Measurements from ENCODE around the gene WIZ. TPM values are rescaled to one million over a fixed set of nuclear protein-coding genes. Genes with fewer than 3 reads are reported as not detected.
"Not testable (repeated sequence)": the region's sequence is repeated elsewhere in the genome, so short reads cannot be mapped to it uniquely, and the experiment has no call there.

WIZ gene
- total and polyA plus RNA-seq, 7 donors, result 7.8 to 49.6 (median 18.3) TPM

DNA sequence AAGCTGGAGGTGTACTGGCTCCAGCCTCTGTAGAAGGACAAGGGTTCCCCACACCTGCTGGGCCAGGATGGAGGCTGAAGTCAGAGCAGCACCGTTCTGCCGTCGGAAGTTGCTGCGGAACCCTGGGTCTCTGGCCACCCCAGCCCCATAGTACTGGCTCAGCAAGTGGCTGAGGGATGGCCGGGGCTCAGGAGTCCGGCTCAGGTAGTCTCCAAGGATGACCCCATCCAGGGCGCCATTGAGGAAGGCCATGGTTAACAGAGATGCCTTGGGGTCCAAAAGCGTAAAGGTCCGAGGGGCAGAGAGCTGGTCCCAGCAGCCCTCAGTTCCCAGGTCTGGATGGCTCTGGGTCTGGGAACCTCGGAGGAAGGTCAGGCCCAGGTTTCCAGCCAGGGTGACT lies 25.9 kb upstream of the WIZ start:
- no peaks in the 10 kb centered on the region for H3K36me3 ChIP-seq
- no peak for DNase-seq
- no peaks in the 10 kb centered on the region for H3K4me1 ChIP-seq
- peaks cover 0 to 16% (median 12%) of the 10 kb centered on the region in 3 donors for H3K27me3 ChIP-seq
- WGBS, 2 donors, result 94 to 95% methylated on average over 10 of the region's 10 CpGs
- H3K4me3 ChIP-seq, result no peak overlapping the region
- peaks cover 0 to 2% (median 0%) of the 10 kb centered on the region in 4 donors for H3K9me3 ChIP-seq
- TF ChIP-seq, protein P1, sequence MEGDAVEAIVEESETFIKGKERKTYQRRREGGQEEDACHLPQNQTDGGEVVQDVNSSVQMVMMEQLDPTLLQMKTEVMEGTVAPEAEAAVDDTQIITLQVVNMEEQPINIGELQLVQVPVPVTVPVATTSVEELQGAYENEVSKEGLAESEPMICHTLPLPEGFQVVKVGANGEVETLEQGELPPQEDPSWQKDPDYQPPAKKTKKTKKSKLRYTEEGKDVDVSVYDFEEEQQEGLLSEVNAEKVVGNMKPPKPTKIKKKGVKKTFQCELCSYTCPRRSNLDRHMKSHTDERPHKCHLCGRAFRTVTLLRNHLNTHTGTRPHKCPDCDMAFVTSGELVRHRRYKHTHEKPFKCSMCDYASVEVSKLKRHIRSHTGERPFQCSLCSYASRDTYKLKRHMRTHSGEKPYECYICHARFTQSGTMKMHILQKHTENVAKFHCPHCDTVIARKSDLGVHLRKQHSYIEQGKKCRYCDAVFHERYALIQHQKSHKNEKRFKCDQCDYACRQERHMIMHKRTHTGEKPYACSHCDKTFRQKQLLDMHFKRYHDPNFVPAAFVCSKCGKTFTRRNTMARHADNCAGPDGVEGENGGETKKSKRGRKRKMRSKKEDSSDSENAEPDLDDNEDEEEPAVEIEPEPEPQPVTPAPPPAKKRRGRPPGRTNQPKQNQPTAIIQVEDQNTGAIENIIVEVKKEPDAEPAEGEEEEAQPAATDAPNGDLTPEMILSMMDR (IDR thresholded peaks at IDR 0.05), result no peak
- TF ChIP-seq POLR2AphosphoS5 (IDR thresholded peaks at IDR 0.05) (no peak), EP300 (IDR thresholded peaks at IDR 0.05) (no peak)
- H3K27ac ChIP-seq, result no peak overlapping the region
- intact Hi-C loops (cut with DNase I), result no loop called here

DNA sequence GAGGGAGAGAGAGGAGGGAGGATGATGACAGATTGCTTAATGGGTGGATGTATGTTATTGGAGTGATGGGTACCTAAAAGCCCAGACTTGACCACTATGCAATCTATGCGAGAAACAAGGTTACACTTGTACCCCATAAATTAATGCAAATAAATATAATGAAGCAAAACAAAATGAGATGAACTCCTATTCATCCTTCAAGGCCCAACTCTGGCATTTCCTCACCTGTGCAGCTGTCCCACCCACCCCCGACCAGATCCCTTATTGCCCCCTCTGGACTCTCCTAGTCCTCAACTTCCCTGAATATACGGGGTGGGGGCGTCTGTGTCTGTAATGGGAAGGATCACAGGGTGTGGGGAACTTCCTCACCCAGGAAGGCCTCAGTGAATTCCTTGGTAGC lies 25.4 kb upstream of the WIZ start:
- no peak overlapping the region for H3K4me3 ChIP-seq
- intact Hi-C loops (cut with DNase I), result no loop called here
- DNase-seq, result no peak
- no peaks in the 10 kb centered on the region for H3K36me3 ChIP-seq
- peaks cover 0 to 2% (median 0%) of the 10 kb centered on the region in 4 donors for H3K9me3 ChIP-seq
- no peak overlapping the region for H3K27ac ChIP-seq
- WGBS, 2 donors, result 84 to 86% methylated on average over 4 of the region's 4 CpGs
- H3K4me1 ChIP-seq, result no peaks in the 10 kb centered on the region
- H3K27me3 ChIP-seq, result peaks cover 0 to 20% (median 15%) of the 10 kb centered on the region in 3 donors
- TF ChIP-seq POLR2AphosphoS5 (IDR thresholded peaks at IDR 0.05), result no peak
- no peak for TF ChIP-seq EP300 (IDR thresholded peaks at IDR 0.05)
- TF ChIP-seq, protein P1 (IDR thresholded peaks at IDR 0.05), result no peak
- TF ChIP-seq POLR2A (IDR thresholded peaks at IDR 0.05), result no peak

DNA sequence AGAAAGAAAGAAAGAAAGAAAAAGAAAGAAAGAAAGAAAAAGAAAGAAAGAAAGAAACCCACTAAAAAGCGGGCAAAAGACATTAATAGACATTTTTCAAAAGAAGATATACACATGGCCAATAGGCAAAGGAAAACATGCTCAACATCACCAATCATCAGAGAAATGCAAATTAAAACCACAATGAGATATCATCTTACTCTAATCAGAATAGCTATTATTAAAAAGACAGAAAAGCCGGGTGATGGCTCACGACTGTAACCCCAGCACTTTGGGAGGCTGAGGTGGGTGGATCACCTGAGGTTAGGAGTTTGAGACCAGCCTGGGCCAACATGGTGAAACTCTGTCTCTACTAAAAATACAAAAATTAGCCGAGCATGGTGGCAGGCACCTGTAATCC lies 24.1 kb upstream of the WIZ start:
- H3K27ac ChIP-seq; H3K9me3 ChIP-seq; intact Hi-C loops (cut with DNase I); H3K4me3 ChIP-seq; H3K36me3 ChIP-seq; DNase-seq: not testable (repeated sequence)
- H3K27me3 ChIP-seq, result peaks cover 11 to 34% (median 27%) of the 10 kb centered on the region in 3 donors
- 74 to 79% methylated on average over 4 of the region's 4 CpGs for WGBS, 2 donors
- H3K4me1 ChIP-seq, result peaks cover 0 to 10% (median 7%) of the 10 kb centered on the region in 4 donors

DNA sequence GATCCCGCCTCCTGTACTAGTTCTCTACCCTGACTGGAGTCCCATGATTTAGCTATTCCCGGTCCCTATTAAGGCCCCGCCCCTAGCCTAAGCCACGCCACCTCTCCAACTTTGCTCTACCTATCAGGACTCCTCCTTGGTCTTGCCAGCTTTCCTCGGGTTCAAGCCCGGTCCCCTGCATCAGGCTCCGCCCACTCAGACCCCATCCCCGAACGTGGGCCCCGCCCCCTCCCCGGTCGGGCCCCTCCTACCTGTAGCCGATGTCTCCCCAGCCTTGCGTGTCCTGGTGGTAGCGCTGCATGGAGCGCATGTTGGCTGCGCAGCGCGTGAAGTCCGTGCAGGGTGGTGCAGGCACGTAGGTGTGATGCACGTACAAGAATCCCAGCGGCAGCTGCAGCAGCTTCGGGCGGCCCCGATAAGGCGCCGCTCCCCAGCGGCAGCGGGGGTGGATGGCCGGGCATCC lies 21.9 kb upstream of the WIZ start:
- Histone ChIP-seq H3K9me3 (peaks cover 0 to 2% (median 0%) of the 10 kb centered on the region in 4 donors), H3K27me3 (peaks cover 11 to 54% (median 35%) of the 10 kb centered on the region in 3 donors), H3K4me3 (no peak overlapping the region), H3K27ac (no peak overlapping the region), H3K4me1 (peaks cover 0 to 10% (median 7%) of the 10 kb centered on the region in 4 donors), H3K36me3 (no peaks in the 10 kb centered on the region)
- intact Hi-C loops (cut with DNase I), result no loop called here
- peak; percentile 36 for DNase-seq
- TF ChIP-seq, protein P1 (IDR thresholded peaks at IDR 0.05), result no peak
- TF ChIP-seq POLR2A (IDR thresholded peaks at IDR 0.05) (no peak), POLR2AphosphoS5 (IDR thresholded peaks at IDR 0.05) (no peak), EP300 (IDR thresholded peaks at IDR 0.05) (no peak)
- 67 to 69% methylated on average over 31 of the region's 31 CpGs for WGBS, 2 donors

DNA sequence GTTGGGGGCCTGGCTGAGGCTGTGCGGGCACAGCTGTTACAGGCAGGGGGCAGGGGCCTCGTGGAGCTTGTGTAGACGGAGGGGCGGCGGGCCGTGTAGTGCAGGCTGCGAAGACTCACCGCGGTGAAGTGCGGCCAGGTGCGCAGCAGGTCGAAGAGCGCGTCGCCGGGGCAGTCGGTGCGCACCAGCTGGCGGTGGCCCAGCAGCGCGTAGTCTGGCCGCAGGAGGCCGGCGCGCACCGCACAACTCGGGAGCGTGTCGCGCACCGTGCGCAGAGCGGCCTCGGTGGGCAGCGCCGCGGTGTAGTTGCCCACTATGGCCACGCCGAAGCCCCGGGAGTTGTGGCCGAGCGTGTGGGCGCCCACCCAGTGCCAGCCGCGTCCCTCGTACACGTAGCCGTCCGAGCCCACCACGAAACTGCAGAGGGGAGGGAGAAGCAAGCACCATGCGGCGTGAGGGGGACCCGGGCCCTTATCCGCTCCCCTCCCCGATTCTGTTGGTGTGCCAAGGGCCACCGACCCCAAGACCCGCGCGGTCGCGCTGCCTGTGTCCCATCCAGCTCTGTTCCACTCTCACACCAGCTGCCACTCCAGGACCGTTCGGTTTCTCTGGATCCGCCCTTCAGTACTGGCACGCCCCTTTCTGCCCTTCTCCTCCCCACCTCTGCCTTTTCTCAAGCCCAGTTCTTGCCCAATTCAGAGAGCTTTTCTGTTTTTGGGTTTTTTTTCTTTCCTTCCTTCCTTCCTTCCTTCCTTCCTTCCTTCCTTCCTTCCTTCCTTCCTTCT lies 19.9 kb upstream of the WIZ start:
- TF ChIP-seq POLR2A (IDR thresholded peaks at IDR 0.05), result no peak
- TF ChIP-seq POLR2AphosphoS5 (IDR thresholded peaks at IDR 0.05), result no peak
- TF ChIP-seq, protein P1 (IDR thresholded peaks at IDR 0.05), result no peak
- no peak for TF ChIP-seq EP300 (IDR thresholded peaks at IDR 0.05)
- Histone ChIP-seq H3K4me3 (peak overlapping the region in 2 of 4 donors; percentile 31 to 37), H3K36me3 (no peaks in the 10 kb centered on the region), H3K9me3 (peaks cover 0 to 2% (median 0%) of the 10 kb centered on the region in 4 donors), H3K27ac (no peak overlapping the region), H3K4me1 (peaks cover 0 to 10% (median 7%) of the 10 kb centered on the region in 4 donors), H3K27me3 (peaks cover 11 to 67% (median 35%) of the 10 kb centered on the region in 3 donors)
- intact Hi-C loops (cut with DNase I), result no loop called here
- 3 to 10% methylated on average over 65 of the region's 65 CpGs for WGBS, 2 donors
- DNase-seq, result no peak
